SJCRH30 (cell line): ENCODE measurements around the gene MICOS13. TPM values are rescaled to one million over a fixed set of nuclear protein-coding genes. Genes with fewer than 3 reads are reported as not detected.

Experiments used
- DNase-seq, 2 experiments: peaks; one replicate each; pipeline ENCODE4 v3.0.0-alpha.2; 2015 to 2020
- H3K27ac ChIP-seq: fragments of 250-450 bp; sonication (Bioruptor Pico); 2 replicates; pipeline ENCODE4 v1.5.1; 2020; ENCODE audit warnings: mild to moderate bottlenecking, moderate library complexity
- H3K27me3 ChIP-seq: fragments of 250-450 bp; sonication (Bioruptor Pico); 2 replicates; pipeline ENCODE4 v1.5.1; 2020; ENCODE audit warnings: mild to moderate bottlenecking, moderate library complexity
- H3K36me3 ChIP-seq: fragments of 250-450 bp; sonication (Bioruptor Pico); 2 replicates; pipeline ENCODE4 v1.5.1; 2020; ENCODE audit warnings: mild to moderate bottlenecking, moderate library complexity
- H3K4me1 ChIP-seq: fragments of 250-450 bp; sonication (Bioruptor Pico); 2 replicates; pipeline ENCODE4 v1.5.1; 2020; ENCODE audit warnings: mild to moderate bottlenecking, moderate library complexity
- H3K4me3 ChIP-seq: fragments of 250-450 bp; sonication (Bioruptor Pico); 2 replicates; pipeline ENCODE4 v1.5.1; 2020; ENCODE audit warnings: mild to moderate bottlenecking, moderate library complexity
- H3K9me3 ChIP-seq: fragments of 250-450 bp; sonication (Bioruptor Pico); replicated peaks from 2 replicates; pipeline ENCODE4 v1.5.1; 2020; ENCODE audit warnings: mild to moderate bottlenecking, moderate library complexity
- total RNA-seq: library from RNA; depleted of rRNA; stranded (reverse); fragments of >200 nt; shearing (Covaris generic); gene quantifications from 2 replicates; pipeline ENCODE4 v1.2.3, GENCODE V29; 2014

Gene MICOS13
- total RNA-seq, 1 experiment from 2014 or later: 33.0 TPM

- Histone ChIP-seq H3K9me3 (no peaks in the 10 kb centered on the region), H3K4me3 (no peak overlapping the region), H3K36me3 (no peaks in the 10 kb centered on the region), H3K27me3 (no peaks in the 10 kb centered on the region), H3K4me1 (no peaks in the 10 kb centered on the region; the same call in 1 of the 2 replicates), H3K27ac (no peak overlapping the region)
- DNase-seq: no peak
Observed at GRCh38 chr19:5684694-5685430, 4.5 kb upstream of the MICOS13 start.

- H3K4me1 ChIP-seq: no peaks in the 10 kb centered on the region; the same call in 1 of the 2 replicates
- no peaks in the 10 kb centered on the region for H3K36me3 ChIP-seq
- no peak overlapping the region for H3K27ac ChIP-seq
- no peak for DNase-seq
- H3K9me3 ChIP-seq: no peaks in the 10 kb centered on the region
- no peak overlapping the region for H3K4me3 ChIP-seq
- H3K27me3 ChIP-seq: no peaks in the 10 kb centered on the region
Observed at GRCh38 chr19:5683177-5683886, 3.0 kb upstream of the MICOS13 start.

GRCh38 chr19:5682107-5682482, 1.8 kb upstream of the MICOS13 start:
- Histone ChIP-seq H3K27ac (no peak overlapping the region), H3K4me3 (no peak overlapping the region), H3K9me3 (no peaks in the 10 kb centered on the region), H3K36me3 (no peaks in the 10 kb centered on the region), H3K27me3 (no peaks in the 10 kb centered on the region), H3K4me1 (peaks cover 7% of the 10 kb centered on the region)
- no peak for DNase-seq

GRCh38 chr19:5681391-5682106, 1.2 kb upstream of the MICOS13 start:
- Histone ChIP-seq H3K27me3 (no peaks in the 10 kb centered on the region), H3K36me3 (no peaks in the 10 kb centered on the region), H3K4me1 (peaks cover 11% of the 10 kb centered on the region), H3K27ac (no peak overlapping the region), H3K4me3 (peak overlapping the region; percentile 88), H3K9me3 (no peaks in the 10 kb centered on the region)
- no peak for DNase-seq

GRCh38 chr19:5680084-5680436, 256 bp downstream of the MICOS13 start:
- DNase-seq: no peak

GRCh38 chr19:5679289-5680083, 830 bp downstream of the MICOS13 start:
- H3K4me1 ChIP-seq: peaks cover 32% of the 10 kb centered on the region
- peak overlapping the region; percentile 88 for H3K4me3 ChIP-seq
- peak overlapping the region; percentile 65 for H3K27ac ChIP-seq
- H3K27me3 ChIP-seq: no peaks in the 10 kb centered on the region
- no peak for DNase-seq
- H3K9me3 ChIP-seq: no peaks in the 10 kb centered on the region
- no peaks in the 10 kb centered on the region for H3K36me3 ChIP-seq

More at GRCh38 chr19:5680084-5680436, 256 bp downstream of the MICOS13 start:
- no peaks in the 10 kb centered on the region for H3K36me3 ChIP-seq
- no peaks in the 10 kb centered on the region for H3K27me3 ChIP-seq
- peaks cover 26% of the 10 kb centered on the region for H3K4me1 ChIP-seq
- peak overlapping the region; percentile 88 for H3K4me3 ChIP-seq
- H3K9me3 ChIP-seq: no peaks in the 10 kb centered on the region
- H3K27ac ChIP-seq: peak overlapping the region; percentile 65

GRCh38 chr19:5678071-5678718, 2.1 kb downstream of the MICOS13 start:
- Histone ChIP-seq H3K4me3 (no peak overlapping the region), H3K36me3 (0 out of 2 replicates have a peak, but pooled peaks cover 4% of the 10 kb centered on the region), H3K27ac (no peak overlapping the region), H3K4me1 (peaks cover 32% of the 10 kb centered on the region), H3K27me3 (no peaks in the 10 kb centered on the region), H3K9me3 (no peaks in the 10 kb centered on the region)
- DNase-seq: no peak

GRCh38 chr19:5677580-5677979, 2.7 kb downstream of the MICOS13 start:
- peak overlapping the region; percentile 81 for H3K27ac ChIP-seq

GRCh38 chr19:5677136-5677535, 3.2 kb downstream of the MICOS13 start:
- Histone ChIP-seq H3K27ac (peak overlapping the region; percentile 81), H3K4me3 (no peak overlapping the region), H3K9me3 (no peaks in the 10 kb centered on the region), H3K36me3 (peaks cover 6% of the 10 kb centered on the region), H3K27me3 (no peaks in the 10 kb centered on the region), H3K4me1 (peaks cover 32% of the 10 kb centered on the region)
- no peak for DNase-seq

More at GRCh38 chr19:5677580-5677979, 2.7 kb downstream of the MICOS13 start:
- Histone ChIP-seq H3K9me3 (no peaks in the 10 kb centered on the region), H3K4me3 (no peak overlapping the region), H3K36me3 (0 out of 2 replicates have a peak, but pooled peaks cover 4% of the 10 kb centered on the region), H3K4me1 (peaks cover 32% of the 10 kb centered on the region), H3K27me3 (no peaks in the 10 kb centered on the region)
- DNase-seq: no peak

- Histone ChIP-seq H3K36me3 (peaks cover 10% of the 10 kb centered on the region), H3K4me1 (peaks cover 32% of the 10 kb centered on the region), H3K4me3 (no peak overlapping the region), H3K9me3 (no peaks in the 10 kb centered on the region), H3K27ac (peak overlapping the region; percentile 81), H3K27me3 (no peaks in the 10 kb centered on the region)
- DNase-seq: peak; percentile 94 to 96
Observed at GRCh38 chr19:5676772-5677105, 3.6 kb downstream of the MICOS13 start.

- H3K27me3 ChIP-seq: no peaks in the 10 kb centered on the region
- peaks cover 32% of the 10 kb centered on the region for H3K4me1 ChIP-seq
- H3K9me3 ChIP-seq: no peaks in the 10 kb centered on the region
- peak; percentile 91 to 92 for DNase-seq
- no peak overlapping the region for H3K4me3 ChIP-seq
- peaks cover 15% of the 10 kb centered on the region for H3K36me3 ChIP-seq
- H3K27ac ChIP-seq: peak overlapping the region; percentile 81
Observed at GRCh38 chr19:5676105-5676771, 4.1 kb downstream of the MICOS13 start.

- Histone ChIP-seq H3K4me3 (no peak overlapping the region), H3K27me3 (no peaks in the 10 kb centered on the region), H3K36me3 (peaks cover 24% of the 10 kb centered on the region), H3K27ac (no peak overlapping the region), H3K9me3 (no peaks in the 10 kb centered on the region), H3K4me1 (peaks cover 32% of the 10 kb centered on the region)
- DNase-seq: no peak
Observed at GRCh38 chr19:5674714-5675113, 5.6 kb downstream of the MICOS13 start.

GRCh38 chr19:5673752-5674151, 6.6 kb downstream of the MICOS13 start:
- Histone ChIP-seq H3K27me3 (no peaks in the 10 kb centered on the region), H3K27ac (no peak overlapping the region), H3K9me3 (no peaks in the 10 kb centered on the region), H3K4me3 (no peak overlapping the region), H3K4me1 (peaks cover 32% of the 10 kb centered on the region), H3K36me3 (peaks cover 34% of the 10 kb centered on the region)
- DNase-seq: no peak
